SIG-M5 (cell line): ENCODE data around the gene B3GNT5.

Experiments
- DNase-seq: peaks from one replicate; lab custom pipeline; 2025; lab: John Stamatoyannopoulos, UW

Gene B3GNT5

GRCh38 chr3:183266454-183266853 lies 13.4 kb downstream of the B3GNT5 start:
- DNase-seq, result no peak

GRCh38 chr3:183267140-183267539 lies 14.1 kb downstream of the B3GNT5 start:
- no peak for DNase-seq

GRCh38 chr3:183268366-183268765 lies 15.3 kb downstream of the B3GNT5 start:
- no peak for DNase-seq

GRCh38 chr3:183269345-183269744 lies 16.3 kb downstream of the B3GNT5 start:
- DNase-seq, result no peak

GRCh38 chr3:183270344-183270743 lies 17.3 kb downstream of the B3GNT5 start:
- no peak for DNase-seq

- DNase-seq, result no peak
Measured at GRCh38 chr3:183272142-183272541, 19.1 kb downstream of the B3GNT5 start.

- no peak for DNase-seq
Measured at GRCh38 chr3:183272791-183273190, 19.7 kb downstream of the B3GNT5 start.

GRCh38 chr3:183274609-183275008 lies 21.6 kb downstream of the B3GNT5 start:
- DNase-seq, result no peak

GRCh38 chr3:183275418-183275817 lies 22.4 kb downstream of the B3GNT5 start:
- no peak for DNase-seq

GRCh38 chr3:183275937-183276336 lies 22.9 kb downstream of the B3GNT5 start:
- DNase-seq, result no peak

GRCh38 chr3:183277260-183277659 lies 24.2 kb downstream of the B3GNT5 start:
- DNase-seq, result no peak

- DNase-seq, result no peak
Measured at GRCh38 chr3:183278479-183279088, 25.5 kb downstream of the B3GNT5 start.

GRCh38 chr3:183279371-183279770 lies 26.3 kb downstream of the B3GNT5 start:
- no peak for DNase-seq

GRCh38 chr3:183281126-183281797 lies 28.2 kb downstream of the B3GNT5 start:
- no peak for DNase-seq

GRCh38 chr3:183283886-183284285 lies 30.8 kb downstream of the B3GNT5 start:
- no peak for DNase-seq

GRCh38 chr3:183284570-183284969 lies 31.5 kb downstream of the B3GNT5 start:
- no peak for DNase-seq

GRCh38 chr3:183285318-183285717 lies 32.3 kb downstream of the B3GNT5 start:
- DNase-seq, result no peak

GRCh38 chr3:183285828-183286457 lies 32.9 kb downstream of the B3GNT5 start:
- DNase-seq, result no peak

GRCh38 chr3:183287301-183287971 lies 34.4 kb downstream of the B3GNT5 start:
- no peak for DNase-seq

- DNase-seq, result no peak
Measured at GRCh38 chr3:183288117-183288516, 35.1 kb downstream of the B3GNT5 start.

- no peak for DNase-seq
Measured at GRCh38 chr3:183290216-183290615, 37.2 kb downstream of the B3GNT5 start.

GRCh38 chr3:183291497-183292031 lies 38.5 kb downstream of the B3GNT5 start:
- DNase-seq, result no peak

- DNase-seq, result no peak
Measured at GRCh38 chr3:183293966-183294365, 40.9 kb downstream of the B3GNT5 start.
